ENCODE measurements around the gene DHRS4L2.
"Not testable (repeated sequence)": the region's sequence is repeated elsewhere in the genome, so short reads cannot be mapped to it uniquely, and the experiment has no call there.

DNA sequence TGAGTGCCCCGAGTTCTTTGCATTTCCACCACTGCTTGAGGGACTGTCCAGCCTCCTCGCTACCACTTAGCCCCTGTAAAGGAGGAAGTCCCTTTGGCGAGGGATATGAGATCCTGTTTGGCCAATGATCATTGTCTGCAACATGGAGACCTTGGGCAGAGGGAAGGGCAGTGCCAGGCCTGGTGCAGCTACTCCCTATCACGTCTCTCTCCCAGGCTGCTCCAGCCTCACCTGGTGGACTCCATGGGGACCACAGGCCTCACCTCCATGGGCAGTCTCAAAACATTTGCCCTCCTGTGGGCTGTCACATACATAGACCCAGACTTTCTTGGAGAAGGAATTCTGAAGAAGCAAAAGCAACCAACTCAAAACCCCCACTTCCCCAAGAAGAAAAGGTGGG is 47.0 kb downstream of the DHRS4L2 start:
- TF ChIP-seq SMC3 (IDR thresholded peaks at IDR 0.05; ENCODE audit: borderline replicate concordance, low read length); SIN3A (IDR thresholded peaks at IDR 0.05; ENCODE audit: low read depth, low read length); ETV6 (conservative IDR thresholded peaks at IDR 0.05 in 1 of 2, IDR thresholded peaks at IDR 0.05 in 1 of 2; ENCODE audit: borderline replicate concordance in 1 of 2, low read depth in 1 of 2); TAF1 (IDR thresholded peaks at IDR 0.05; ENCODE audit: borderline replicate concordance, low read depth, low read length); MYC (IDR thresholded peaks at IDR 0.05; ENCODE audit: insufficient read depth, insufficient read length, insufficient replicate concordance, low read length, severe bottlenecking); TCF7 (IDR thresholded peaks at IDR 0.05; ENCODE audit: borderline replicate concordance); JUND (IDR thresholded peaks at IDR 0.05; ENCODE audit: low read depth, low read length); CEBPB (IDR thresholded peaks at IDR 0.05; ENCODE audit: borderline replicate concordance in 1 of 2, low read depth in 2 of 2, low read length in 2 of 2): not testable (repeated sequence)
- TF ChIP-seq, protein P1, sequence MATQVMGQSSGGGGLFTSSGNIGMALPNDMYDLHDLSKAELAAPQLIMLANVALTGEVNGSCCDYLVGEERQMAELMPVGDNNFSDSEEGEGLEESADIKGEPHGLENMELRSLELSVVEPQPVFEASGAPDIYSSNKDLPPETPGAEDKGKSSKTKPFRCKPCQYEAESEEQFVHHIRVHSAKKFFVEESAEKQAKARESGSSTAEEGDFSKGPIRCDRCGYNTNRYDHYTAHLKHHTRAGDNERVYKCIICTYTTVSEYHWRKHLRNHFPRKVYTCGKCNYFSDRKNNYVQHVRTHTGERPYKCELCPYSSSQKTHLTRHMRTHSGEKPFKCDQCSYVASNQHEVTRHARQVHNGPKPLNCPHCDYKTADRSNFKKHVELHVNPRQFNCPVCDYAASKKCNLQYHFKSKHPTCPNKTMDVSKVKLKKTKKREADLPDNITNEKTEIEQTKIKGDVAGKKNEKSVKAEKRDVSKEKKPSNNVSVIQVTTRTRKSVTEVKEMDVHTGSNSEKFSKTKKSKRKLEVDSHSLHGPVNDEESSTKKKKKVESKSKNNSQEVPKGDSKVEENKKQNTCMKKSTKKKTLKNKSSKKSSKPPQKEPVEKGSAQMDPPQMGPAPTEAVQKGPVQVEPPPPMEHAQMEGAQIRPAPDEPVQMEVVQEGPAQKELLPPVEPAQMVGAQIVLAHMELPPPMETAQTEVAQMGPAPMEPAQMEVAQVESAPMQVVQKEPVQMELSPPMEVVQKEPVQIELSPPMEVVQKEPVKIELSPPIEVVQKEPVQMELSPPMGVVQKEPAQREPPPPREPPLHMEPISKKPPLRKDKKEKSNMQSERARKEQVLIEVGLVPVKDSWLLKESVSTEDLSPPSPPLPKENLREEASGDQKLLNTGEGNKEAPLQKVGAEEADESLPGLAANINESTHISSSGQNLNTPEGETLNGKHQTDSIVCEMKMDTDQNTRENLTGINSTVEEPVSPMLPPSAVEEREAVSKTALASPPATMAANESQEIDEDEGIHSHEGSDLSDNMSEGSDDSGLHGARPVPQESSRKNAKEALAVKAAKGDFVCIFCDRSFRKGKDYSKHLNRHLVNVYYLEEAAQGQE (IDR thresholded peaks at IDR 0.05; ENCODE audit: low read depth, low read length): not testable (repeated sequence)
- TF ChIP-seq, protein P2, sequence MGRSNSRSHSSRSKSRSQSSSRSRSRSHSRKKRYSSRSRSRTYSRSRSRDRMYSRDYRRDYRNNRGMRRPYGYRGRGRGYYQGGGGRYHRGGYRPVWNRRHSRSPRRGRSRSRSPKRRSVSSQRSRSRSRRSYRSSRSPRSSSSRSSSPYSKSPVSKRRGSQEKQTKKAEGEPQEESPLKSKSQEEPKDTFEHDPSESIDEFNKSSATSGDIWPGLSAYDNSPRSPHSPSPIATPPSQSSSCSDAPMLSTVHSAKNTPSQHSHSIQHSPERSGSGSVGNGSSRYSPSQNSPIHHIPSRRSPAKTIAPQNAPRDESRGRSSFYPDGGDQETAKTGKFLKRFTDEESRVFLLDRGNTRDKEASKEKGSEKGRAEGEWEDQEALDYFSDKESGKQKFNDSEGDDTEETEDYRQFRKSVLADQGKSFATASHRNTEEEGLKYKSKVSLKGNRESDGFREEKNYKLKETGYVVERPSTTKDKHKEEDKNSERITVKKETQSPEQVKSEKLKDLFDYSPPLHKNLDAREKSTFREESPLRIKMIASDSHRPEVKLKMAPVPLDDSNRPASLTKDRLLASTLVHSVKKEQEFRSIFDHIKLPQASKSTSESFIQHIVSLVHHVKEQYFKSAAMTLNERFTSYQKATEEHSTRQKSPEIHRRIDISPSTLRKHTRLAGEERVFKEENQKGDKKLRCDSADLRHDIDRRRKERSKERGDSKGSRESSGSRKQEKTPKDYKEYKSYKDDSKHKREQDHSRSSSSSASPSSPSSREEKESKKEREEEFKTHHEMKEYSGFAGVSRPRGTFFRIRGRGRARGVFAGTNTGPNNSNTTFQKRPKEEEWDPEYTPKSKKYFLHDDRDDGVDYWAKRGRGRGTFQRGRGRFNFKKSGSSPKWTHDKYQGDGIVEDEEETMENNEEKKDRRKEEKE (IDR thresholded peaks at IDR 0.05): not testable (repeated sequence)
- 0 out of 6 replicates have a peak, but pooled peaks of 1 of the 3 experiments have one; percentile 2 for TF ChIP-seq CTCF (IDR thresholded peaks at IDR 0.05 in 2 of 3, conservative IDR thresholded peaks at IDR 0.05 in 1 of 3; ENCODE audit: control insufficient read depth in 2 of 3, extremely low read depth in 1 of 3, insufficient read depth in 1 of 3, low read depth in 3 of 3, low read length in 3 of 3)
